Ramos (cell line): ENCODE measurements around the gene CPA1.

ENCODE experiments used
- in situ Hi-C: fragments of 300-500 bp; cut with MboI; formaldehyde crosslinking; loops from one replicate; pipeline ENCODE4 v1.14.3; 2022; ENCODE audit warnings: low sequenced_read_pairs; ENCODE audit not compliant: unreplicated experiment

Gene CPA1

DNA sequence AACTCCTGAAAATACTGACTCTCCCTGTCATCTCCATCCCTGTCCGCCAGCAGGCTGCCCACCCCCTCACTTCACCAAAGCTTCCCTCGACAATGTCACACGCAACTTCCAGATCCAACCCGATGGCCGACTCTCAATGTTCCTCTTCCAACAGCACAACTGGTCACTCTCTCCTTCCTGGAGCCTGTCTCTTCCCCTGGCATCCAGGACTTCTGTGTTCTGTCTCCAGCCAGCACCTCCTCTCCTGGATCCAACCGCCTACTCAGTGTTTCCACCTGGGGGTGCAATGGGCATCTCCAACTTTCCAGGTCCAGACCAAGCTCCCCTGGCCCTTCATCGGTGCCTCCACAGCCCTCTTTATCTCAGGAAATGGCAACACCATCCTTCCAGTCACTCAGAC, 27.1 kb upstream of the CPA1 start:
- in situ Hi-C loops = no loop called here

GRCh38 chr7:130356121-130356875, 24.0 kb upstream of the CPA1 start:
- in situ Hi-C loops = no loop called here

- in situ Hi-C loops = no loop called here
Observed at GRCh38 chr7:130356876-130357611, 23.2 kb upstream of the CPA1 start.

- in situ Hi-C loops = no loop called here
Observed at GRCh38 chr7:130358471-130358870, 21.8 kb upstream of the CPA1 start.

GRCh38 chr7:130359276-130359857, 20.9 kb upstream of the CPA1 start:
- in situ Hi-C loops = no loop called here

- in situ Hi-C loops = no loop called here
Observed at GRCh38 chr7:130360518-130360917, 19.8 kb upstream of the CPA1 start.

GRCh38 chr7:130361681-130362080, 18.6 kb upstream of the CPA1 start:
- in situ Hi-C loops = no loop called here

- in situ Hi-C loops = no loop called here
Observed at GRCh38 chr7:130362251-130362816, 18.0 kb upstream of the CPA1 start.

DNA sequence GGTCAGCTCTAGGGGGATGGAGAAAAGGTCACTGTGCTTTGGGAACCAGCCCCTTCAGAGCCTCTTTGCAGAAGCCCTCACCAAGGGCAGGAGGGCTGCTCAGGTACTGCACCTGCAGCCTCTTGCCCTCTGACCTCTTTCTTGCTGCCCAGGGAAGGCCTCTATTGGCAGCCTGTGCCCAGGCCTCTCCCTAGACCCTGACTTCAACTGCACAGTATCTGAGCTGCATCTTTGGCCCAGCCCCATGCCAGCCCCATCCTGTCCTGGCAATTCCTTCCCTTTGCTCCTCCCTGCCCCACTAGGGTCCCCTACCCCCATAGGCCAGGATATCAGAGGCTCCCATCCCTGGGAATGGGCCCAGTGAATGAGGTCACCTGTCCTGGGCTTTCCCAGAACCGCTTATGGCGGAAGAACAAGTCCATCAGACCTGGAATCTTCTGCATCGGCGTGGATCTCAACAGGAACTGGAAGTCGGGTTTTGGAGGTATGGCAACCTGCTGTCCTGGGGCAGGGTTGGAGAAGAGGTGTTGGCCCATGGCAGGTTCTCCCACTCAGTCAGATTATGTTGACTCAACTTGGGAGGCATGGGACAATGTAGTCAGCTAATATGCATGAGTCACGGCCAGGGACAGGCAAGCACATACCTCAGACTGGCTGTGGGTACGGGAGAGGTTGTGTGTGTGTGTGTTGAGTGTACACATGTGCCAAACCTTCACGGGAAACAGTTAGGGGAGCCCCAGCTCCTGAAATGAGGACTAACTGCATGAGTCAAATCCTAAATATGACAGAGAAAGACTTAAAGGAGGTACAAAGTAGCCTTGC, 17.1 kb upstream of the CPA1 start:
- in situ Hi-C loops = no loop called here

DNA sequence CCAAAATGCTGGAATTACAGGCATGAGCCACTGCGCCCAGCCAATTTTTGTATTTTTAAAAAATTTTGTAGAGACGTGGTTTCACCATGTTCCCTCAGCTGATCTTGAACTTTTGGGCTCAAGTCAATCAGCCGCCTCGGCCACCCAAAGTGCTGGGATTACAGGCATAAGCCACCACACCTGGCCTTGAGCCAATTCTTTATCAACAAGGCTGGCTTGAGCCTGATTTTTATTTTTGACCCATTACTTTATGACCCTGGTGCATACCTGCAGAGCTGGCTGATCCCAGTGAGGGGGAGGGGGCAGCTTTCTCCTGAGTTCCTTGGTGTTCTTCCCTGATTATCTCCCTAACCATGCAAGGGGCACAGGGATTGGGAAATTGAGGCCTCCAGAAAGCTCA, 15.8 kb upstream of the CPA1 start:
- in situ Hi-C loops = no loop called here

GRCh38 chr7:130365088-130365487, 15.2 kb upstream of the CPA1 start:
- in situ Hi-C loops = no loop called here

DNA sequence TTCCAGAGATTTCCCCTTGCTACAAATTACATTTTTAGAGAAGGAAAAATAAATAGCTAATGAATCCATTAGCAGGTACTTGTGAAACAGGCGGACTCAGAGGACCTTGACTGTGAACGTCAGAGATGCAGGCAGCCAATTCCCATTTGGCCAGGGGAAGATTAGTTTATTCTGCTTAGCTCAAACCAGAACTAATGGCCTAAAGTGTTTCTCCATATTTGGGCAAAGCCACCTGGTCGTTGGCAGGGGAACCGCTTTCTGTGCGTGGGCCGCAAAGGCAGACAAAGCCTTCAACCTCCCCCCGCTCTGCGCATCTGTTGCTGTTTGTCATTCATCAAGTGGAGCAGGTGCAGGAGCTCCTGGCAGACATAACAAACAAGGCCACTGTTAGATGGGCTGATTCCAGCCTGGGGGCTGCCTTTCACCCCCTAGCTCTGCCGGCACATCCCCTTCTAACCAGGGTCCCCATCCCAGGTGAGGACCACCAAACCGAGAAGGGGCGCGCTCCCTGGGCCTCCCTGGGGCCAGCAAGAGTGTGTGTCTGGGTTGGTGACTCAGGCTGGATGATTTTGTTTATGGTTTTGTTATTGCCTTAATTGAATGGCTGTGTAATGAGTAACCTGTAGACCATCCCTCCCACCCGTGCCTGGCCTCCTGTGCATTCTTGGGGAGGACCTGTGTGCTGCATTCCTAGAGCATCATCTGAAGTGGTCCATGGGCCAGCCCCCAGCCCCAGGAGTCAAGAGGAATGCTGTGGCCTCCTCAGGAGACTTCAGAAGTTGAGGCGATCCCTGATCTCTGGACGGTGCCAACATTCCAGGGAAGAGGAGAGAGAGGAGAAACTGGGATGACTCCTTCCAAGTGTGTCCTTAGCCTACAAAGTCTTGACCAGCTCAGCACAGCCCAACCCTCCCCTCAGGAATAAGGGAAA, 14.5 kb upstream of the CPA1 start:
- in situ Hi-C loops = no loop called here

GRCh38 chr7:130366564-130366963, 13.7 kb upstream of the CPA1 start:
- in situ Hi-C loops = no loop called here

DNA sequence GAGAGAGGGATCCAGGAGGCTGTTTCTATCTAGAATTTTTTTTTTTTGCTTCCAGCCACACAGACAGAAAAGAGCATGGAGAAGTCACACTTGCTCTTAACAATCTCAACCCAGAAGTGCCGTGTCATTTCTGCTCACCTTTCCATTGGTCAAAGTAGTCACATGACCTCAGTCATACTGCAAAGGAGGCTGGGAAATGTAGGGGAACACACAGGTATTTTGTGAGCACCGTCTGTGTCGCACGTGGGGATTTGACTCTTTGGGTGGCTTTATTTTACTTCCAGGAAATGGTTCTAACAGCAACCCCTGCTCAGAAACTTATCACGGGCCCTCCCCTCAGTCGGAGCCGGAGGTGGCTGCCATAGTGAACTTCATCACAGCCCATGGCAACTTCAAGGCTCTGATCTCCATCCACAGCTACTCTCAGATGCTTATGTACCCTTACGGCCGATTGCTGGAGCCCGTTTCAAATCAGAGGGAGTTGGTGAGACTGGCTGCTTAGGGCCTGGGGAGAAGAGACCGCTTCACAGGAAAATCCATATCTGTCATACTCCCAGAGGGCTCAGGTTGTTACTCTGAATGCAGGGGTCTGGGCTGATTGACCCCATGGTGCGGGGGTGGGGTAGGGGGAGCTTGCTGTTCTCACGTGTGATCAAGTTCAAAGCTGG, 13.1 kb upstream of the CPA1 start:
- in situ Hi-C loops = no loop called here

DNA sequence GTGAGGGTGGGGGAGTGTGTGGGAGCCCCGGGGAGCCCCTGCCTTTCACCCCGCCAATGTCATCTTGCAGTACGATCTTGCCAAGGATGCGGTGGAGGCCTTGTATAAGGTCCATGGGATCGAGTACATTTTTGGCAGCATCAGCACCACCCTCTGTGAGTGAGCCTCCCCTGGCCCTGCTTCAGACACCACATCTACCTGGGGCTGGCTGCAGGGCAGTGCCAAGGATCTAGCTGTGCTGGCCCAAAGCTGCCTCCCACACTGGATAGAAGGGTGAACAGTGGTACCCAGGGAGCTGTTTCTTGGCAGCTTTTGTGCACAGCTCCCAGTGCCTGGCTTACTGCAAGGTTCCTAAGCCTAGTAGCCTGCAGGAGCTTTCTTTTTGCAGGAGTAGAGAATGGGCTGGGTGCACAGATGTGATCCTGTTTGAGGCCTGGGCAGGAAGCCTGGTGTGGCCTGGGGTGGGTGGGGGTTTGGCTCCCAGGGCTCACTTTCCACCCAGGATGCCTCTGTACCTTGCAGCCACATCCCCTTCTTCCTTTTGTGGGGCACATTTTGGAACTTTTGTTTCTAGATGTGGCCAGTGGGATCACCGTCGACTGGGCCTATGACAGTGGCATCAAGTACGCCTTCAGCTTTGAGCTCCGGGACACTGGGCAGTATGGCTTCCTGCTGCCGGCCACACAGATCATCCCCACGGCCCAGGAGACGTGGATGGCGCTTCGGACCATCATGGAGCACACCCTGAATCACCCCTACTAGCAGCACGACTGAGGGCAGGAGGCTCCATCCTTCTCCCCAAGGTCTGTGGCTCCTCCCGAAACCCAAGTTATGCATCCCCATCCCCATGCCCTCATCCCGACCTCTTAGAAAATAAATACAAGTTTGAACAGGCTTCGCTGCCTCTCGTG, 12.2 kb upstream of the CPA1 start:
- in situ Hi-C loops = no loop called here

GRCh38 chr7:130369110-130369711, 11.1 kb upstream of the CPA1 start:
- in situ Hi-C loops = no loop called here

DNA sequence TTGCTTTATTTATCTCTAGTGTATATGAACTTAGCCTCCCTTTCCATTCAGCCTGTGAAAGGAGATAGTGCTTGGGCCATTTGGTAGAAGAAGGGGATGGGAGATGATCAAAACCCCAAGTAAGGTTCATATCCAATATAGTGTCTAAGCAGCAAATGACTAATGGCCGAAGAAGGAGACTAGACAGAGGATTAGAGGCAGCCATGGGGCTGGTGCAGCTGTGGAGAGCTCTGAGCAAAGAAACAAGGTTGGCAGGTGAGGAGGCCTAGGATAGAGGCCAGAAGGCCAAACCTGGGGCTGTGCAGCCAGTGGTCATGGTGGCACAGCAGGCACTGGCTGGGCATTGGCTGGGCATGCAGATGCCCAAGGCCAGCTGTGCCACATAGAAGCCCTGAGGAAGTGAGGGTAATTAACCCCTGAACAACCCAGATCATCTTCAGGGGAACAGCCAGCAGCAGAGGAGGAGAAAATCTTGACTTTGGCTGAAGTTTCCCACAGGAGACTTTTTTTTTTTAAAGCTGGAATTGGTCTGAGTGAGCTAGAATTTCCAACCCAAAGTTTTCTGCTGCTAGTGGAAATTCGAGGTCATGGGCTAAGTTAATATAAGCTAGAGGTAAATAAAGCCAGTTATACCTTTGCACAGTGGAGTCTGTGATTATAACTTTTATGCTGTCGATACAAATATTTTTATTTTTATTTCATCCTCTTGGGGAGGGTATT, 10.3 kb upstream of the CPA1 start:
- in situ Hi-C loops = no loop called here
